K562 (cell line): ENCODE data around the gene TMEM139. TPM values are rescaled to one million over a fixed set of nuclear protein-coding genes. Genes with fewer than 3 reads are reported as not detected.

ENCODE experiments used
- ESRRB ChIP-seq: fragments of 250-450 bp; sonication (Bioruptor Pico); IDR thresholded peaks from 2 replicates; pipeline ENCODE4 v1.5.0; 2020; ENCODE audit warnings: mild to moderate bottlenecking, moderate library complexity, borderline replicate concordance
- JUNB ChIP-seq: fragments of 450-650 bp; formaldehyde crosslinking; conservative IDR thresholded peaks from 2 replicates; pipeline ENCODE4 v1.4.0; 2020; ENCODE audit warnings: mild to moderate bottlenecking
- MTA3 ChIP-seq: fragments of 450-650 bp; formaldehyde crosslinking; IDR thresholded peaks from 2 replicates; pipeline ENCODE4 v1.6.1; 2017; ENCODE audit warnings: mild to moderate bottlenecking, borderline replicate concordance
- RCOR1 ChIP-seq, 2 experiments: IDR thresholded peaks; 2 replicates each; pipeline ENCODE4 v1.6.1; 2012; ENCODE audit warnings: low read depth in 2 of 2, low read length in 2 of 2, borderline replicate concordance in 1 of 2, improper control_type of control experiment in 1 of 2
- SMARCE1 ChIP-seq: fragments of 450-650 bp; IDR thresholded peaks from 2 replicates; pipeline ENCODE4 v1.7.1; 2016; ENCODE audit warnings: mild to moderate bottlenecking
- SMC3 ChIP-seq: conservative IDR thresholded peaks from 2 replicates; pipeline ENCODE4 v1.6.1; 2011; ENCODE audit warnings: low read depth, low read length, improper control_type of control experiment; ENCODE audit not compliant: insufficient read depth
- TSC22D4 ChIP-seq: fragments of 450-650 bp; IDR thresholded peaks from 2 replicates; pipeline ENCODE4 v1.6.1; 2016; ENCODE audit warnings: missing genetic modification characterization, missing biosample characterization, control low read depth
- ZZZ3 ChIP-seq: fragments of 450-650 bp; IDR thresholded peaks from 2 replicates; pipeline ENCODE4 v1.6.1; 2016; ENCODE audit warnings: antibody characterized with exemption, mild to moderate bottlenecking, moderate library complexity
- polyA plus RNA-seq, 8 experiments: library from polyadenylated mRNA; depleted of rRNA in 4 of 8; stranded (reverse) in 5 of 8; unstranded in 3 of 8; fragments of >200 nt; fragmentation: Nextera tagmentation in 2 of 8; fragmentation: Illumina TruSeq in 1 of 8; extraction: Ambion mirVana in 2 of 8; extraction: Trizol in 1 of 8; gene quantifications; 2 replicates each; pipeline versions ENCODE4 v1.2.1 to v1.2.3, GENCODE V29; 2011 to 2014; ENCODE audit warnings: inconsistent platforms in 1 of 8, missing spikeins in 1 of 8
- total RNA-seq, 7 experiments: library from RNA; depleted of rRNA in 6 of 7; stranded (reverse); fragments of >200 nt in 6 of 7; fragmentation: Illumina TruSeq in 2 of 7; extraction: Trizol in 2 of 7; gene quantifications; 2 replicates each; pipeline versions ENCODE4 v1.2.1 to v1.2.3, GENCODE V29; 2011 to 2021; ENCODE audit warnings: low replicate concordance in 1 of 7
- TF ChIP-seq, protein P1 (sequence below): fragments of 450-650 bp; IDR thresholded peaks from 2 replicates; pipeline ENCODE4 v1.7.1; 2018; ENCODE audit warnings: mild to moderate bottlenecking, low read depth; ENCODE audit not compliant: partially characterized antibody
- TF ChIP-seq, protein P2 (sequence below), 2 experiments: fragments of 450-650 bp; formaldehyde crosslinking in 1 of 2; IDR thresholded peaks; 2 replicates each; pipeline versions ENCODE4 v1.4.0 to v1.6.1; 2014 to 2020; ENCODE audit warnings: mild to moderate bottlenecking in 2 of 2, borderline replicate concordance in 1 of 2, low read depth in 1 of 2

TMEM139 gene
- total and polyA plus RNA-seq, 9 of the 15 experiments (the other 6 are each of a cell fraction or from before 2014, with no cell fraction given) = 0.27 to 1.8 (median 0.79) TPM

DNA sequence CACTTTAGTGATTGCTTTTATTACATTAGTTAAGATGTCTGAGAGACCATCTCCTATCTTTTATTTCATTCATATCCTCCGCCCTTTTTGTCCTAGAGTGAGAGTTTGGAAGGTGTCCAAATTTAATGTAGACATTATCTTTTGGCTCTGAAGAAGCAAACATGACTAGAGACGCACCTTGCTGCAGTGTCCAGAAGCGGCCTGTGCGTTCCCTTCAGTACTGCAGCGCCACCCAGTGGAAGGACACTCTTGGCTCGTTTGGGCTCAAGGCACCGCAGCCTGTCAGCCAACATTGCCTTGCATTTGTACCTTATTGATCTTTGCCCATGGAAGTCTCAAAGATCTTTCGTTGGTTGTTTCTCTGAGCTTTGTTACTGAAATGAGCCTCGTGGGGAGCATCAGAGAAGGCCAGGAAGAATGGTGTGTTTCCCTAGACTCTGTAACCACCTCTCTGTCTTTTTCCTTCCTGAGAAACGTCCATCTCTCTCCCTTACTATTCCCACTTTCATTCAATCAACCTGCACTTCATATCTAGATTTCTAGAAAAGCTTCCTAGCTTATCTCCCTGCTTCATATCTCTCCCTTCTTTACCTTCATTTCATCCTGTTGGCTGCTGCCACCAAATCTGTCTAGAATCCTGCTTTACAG lies 20.8 kb downstream of the TMEM139 start (continued):
- TF ChIP-seq ZZZ3 (peak; percentile 41; the same call in 1 of the 2 replicates), MTA3 (0 out of 2 replicates have a peak, but pooled peaks have one; percentile 48), JUNB (CRISPR knock-in tag) (no peak), SMARCE1 (no peak), TSC22D4 (tag) (no peak), ESRRB (CRISPR knock-in tag) (no peak), RCOR1 (IDR thresholded peaks at IDR 0.05; ENCODE audit: borderline replicate concordance in 1 of 2, low read depth in 2 of 2, low read length in 2 of 2) (peak in 1 of 2 experiments; percentile 37; a peak in 1 of 4 replicates), SMC3 (peak; percentile 86)
- TF ChIP-seq, protein P1, sequence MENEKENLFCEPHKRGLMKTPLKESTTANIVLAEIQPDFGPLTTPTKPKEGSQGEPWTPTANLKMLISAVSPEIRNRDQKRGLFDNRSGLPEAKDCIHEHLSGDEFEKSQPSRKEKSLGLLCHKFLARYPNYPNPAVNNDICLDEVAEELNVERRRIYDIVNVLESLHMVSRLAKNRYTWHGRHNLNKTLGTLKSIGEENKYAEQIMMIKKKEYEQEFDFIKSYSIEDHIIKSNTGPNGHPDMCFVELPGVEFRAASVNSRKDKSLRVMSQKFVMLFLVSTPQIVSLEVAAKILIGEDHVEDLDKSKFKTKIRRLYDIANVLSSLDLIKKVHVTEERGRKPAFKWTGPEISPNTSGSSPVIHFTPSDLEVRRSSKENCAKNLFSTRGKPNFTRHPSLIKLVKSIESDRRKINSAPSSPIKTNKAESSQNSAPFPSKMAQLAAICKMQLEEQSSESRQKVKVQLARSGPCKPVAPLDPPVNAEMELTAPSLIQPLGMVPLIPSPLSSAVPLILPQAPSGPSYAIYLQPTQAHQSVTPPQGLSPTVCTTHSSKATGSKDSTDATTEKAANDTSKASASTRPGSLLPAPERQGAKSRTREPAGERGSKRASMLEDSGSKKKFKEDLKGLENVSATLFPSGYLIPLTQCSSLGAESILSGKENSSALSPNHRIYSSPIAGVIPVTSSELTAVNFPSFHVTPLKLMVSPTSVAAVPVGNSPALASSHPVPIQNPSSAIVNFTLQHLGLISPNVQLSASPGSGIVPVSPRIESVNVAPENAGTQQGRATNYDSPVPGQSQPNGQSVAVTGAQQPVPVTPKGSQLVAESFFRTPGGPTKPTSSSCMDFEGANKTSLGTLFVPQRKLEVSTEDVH = no peak
- TF ChIP-seq, protein P2, sequence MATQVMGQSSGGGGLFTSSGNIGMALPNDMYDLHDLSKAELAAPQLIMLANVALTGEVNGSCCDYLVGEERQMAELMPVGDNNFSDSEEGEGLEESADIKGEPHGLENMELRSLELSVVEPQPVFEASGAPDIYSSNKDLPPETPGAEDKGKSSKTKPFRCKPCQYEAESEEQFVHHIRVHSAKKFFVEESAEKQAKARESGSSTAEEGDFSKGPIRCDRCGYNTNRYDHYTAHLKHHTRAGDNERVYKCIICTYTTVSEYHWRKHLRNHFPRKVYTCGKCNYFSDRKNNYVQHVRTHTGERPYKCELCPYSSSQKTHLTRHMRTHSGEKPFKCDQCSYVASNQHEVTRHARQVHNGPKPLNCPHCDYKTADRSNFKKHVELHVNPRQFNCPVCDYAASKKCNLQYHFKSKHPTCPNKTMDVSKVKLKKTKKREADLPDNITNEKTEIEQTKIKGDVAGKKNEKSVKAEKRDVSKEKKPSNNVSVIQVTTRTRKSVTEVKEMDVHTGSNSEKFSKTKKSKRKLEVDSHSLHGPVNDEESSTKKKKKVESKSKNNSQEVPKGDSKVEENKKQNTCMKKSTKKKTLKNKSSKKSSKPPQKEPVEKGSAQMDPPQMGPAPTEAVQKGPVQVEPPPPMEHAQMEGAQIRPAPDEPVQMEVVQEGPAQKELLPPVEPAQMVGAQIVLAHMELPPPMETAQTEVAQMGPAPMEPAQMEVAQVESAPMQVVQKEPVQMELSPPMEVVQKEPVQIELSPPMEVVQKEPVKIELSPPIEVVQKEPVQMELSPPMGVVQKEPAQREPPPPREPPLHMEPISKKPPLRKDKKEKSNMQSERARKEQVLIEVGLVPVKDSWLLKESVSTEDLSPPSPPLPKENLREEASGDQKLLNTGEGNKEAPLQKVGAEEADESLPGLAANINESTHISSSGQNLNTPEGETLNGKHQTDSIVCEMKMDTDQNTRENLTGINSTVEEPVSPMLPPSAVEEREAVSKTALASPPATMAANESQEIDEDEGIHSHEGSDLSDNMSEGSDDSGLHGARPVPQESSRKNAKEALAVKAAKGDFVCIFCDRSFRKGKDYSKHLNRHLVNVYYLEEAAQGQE (IDR thresholded peaks at IDR 0.05; ENCODE audit: borderline replicate concordance) = peak; percentile 88
- TF ChIP-seq, protein P2 (CRISPR knock-in tag; IDR thresholded peaks at IDR 0.05; ENCODE audit: low read depth) = no peak
